Activated naive CD8-positive, alpha-beta T cell treated with anti-CD3 and anti-CD28 coated beads, Interleukin-2, amount 10 ng/mL, durations not matched to agents 7 days and 5 days (primary cell): ENCODE data around the gene RHOBTB1. TPM values are rescaled to one million over a fixed set of nuclear protein-coding genes. Genes with fewer than 3 reads are reported as not detected.

Source experiments
- ATAC-seq: fragments of 150-1000 bp; cut with Tn5 transposase; one replicate; pipeline ENCODE4 v1.10.0; 2021; ENCODE audit warnings: low read depth, moderate library complexity
- POLR2A ChIA-PET: fragments of 350-600 bp; sonication (Branson Sonifier 250); formaldehyde crosslinking; loops from one replicate; lab custom pipeline; 2021; ENCODE audit warnings: antibody characterized with exemption; lab: Charles Lee
- DNase-seq: peaks from one replicate; pipeline ENCODE4 v3.0.0; 2021
- H3K27ac Mint-ChIP-seq: one replicate; pipeline ENCODE4 v1.8.0; 2022; ENCODE audit warnings: mild to moderate bottlenecking, mixed read lengths
- H3K27me3 Mint-ChIP-seq: one replicate; pipeline ENCODE4 v1.8.0; 2022; ENCODE audit warnings: mild to moderate bottlenecking, moderate library complexity, mixed read lengths
- H3K36me3 Mint-ChIP-seq: one replicate; pipeline ENCODE4 v1.8.0; 2021; ENCODE audit warnings: mild to moderate bottlenecking, mixed read lengths
- H3K4me1 Mint-ChIP-seq: one replicate; pipeline ENCODE4 v1.8.0; 2021; ENCODE audit warnings: mixed read lengths
- H3K4me3 Mint-ChIP-seq: one replicate; pipeline ENCODE4 v1.8.0; 2022; ENCODE audit warnings: mild to moderate bottlenecking, moderate library complexity, mixed read lengths
- H3K9me3 Mint-ChIP-seq: one replicate; pipeline ENCODE4 v1.8.0; 2021; ENCODE audit warnings: mixed read lengths
- total RNA-seq, 2 experiments: library from RNA; stranded (reverse); gene quantifications; one replicate each; pipeline ENCODE4 v1.2.3, GENCODE V29; 2021

RHOBTB1 gene
- total RNA-seq, 2 experiments from 2014 or later, result not detected

DNA sequence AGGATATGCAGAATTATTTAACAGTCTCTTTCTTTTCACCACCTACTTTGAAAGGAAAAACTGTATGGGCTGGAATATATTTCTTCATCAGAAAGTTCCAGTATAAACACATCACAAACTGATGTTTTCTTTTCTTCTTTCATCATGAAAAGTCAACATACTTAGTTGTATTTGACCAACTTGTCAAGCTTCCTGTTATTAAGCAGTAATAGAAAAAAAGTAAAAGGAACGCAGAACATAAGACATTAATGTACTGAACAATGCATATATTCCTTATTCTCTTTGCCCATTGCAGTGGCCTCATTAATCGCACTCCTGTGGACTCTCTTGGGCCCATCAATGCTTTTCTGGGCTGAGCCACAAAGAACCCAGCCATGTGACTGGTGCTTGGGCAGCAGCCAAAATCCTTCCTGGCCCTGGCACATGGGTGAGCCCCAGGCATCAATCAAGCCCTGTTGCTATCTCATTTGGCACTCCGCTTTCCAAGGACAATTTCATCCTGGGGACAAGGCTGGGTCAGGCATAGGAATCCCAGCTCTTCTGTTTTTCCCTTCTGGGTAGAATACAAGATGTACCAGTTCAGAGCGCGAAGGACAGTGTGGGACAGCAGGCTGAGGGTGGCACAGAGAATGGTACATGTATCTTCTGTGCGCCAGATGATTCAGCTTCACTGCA, 42.3 kb downstream of the RHOBTB1 start:
- Mint-ChIP-seq H3K4me3 (no peak overlapping the region), H3K4me1 (no peaks in the 10 kb centered on the region), H3K36me3 (no peaks in the 10 kb centered on the region), H3K27me3 (peaks cover 2% of the 10 kb centered on the region), H3K9me3 (no peaks in the 10 kb centered on the region), H3K27ac (no peak overlapping the region)
- DNase-seq, result no peak
- POLR2A ChIA-PET, result no interaction called here
- no peak for ATAC-seq

DNA sequence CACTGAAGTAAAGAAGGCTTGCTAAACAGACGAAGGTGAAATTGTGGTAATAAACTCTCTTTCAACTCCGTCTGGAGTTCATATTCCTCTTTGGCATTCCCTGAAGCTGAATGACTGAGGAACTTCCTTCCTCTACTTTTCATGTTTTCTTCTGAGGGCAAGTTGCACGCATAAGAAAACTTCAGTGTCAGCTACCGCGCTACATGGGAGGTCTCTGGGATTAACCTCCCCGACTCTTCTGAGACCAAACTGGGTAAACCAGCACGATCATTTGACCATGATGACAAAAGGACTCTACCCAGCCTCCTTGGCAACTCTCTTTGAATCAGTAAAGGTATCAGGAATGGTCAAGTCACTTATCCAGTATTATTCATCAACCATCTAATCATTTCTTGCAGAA, 44.7 kb downstream of the RHOBTB1 start:
- DNase-seq, result no peak
- no peak for ATAC-seq
- Mint-ChIP-seq H3K27me3 (peaks cover 8% of the 10 kb centered on the region), H3K4me3 (no peak overlapping the region), H3K4me1 (no peaks in the 10 kb centered on the region), H3K36me3 (no peaks in the 10 kb centered on the region), H3K27ac (no peak overlapping the region), H3K9me3 (no peaks in the 10 kb centered on the region)
- POLR2A ChIA-PET, result no interaction called here

DNA sequence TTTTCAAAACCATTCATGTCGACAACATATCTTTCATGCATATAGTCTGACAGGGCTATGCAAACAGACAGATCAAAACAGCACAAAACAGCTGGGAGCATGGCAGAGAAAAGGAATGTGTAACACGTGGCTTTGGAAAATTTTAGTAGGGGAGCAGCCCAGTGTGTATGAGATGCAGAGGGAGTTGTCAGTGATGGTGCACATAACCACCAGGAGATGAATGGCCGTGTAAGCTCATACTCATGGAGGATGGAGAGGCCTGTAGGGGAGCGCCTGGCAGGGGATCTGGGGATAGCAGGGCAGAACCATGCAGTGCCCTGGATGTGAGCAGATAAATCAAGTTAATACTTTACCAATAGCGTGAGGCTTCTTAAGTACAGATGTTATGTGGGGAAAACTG, 45.7 kb downstream of the RHOBTB1 start:
- Mint-ChIP-seq H3K4me3 (no peak overlapping the region), H3K36me3 (no peaks in the 10 kb centered on the region), H3K4me1 (no peaks in the 10 kb centered on the region), H3K27me3 (peaks cover 8% of the 10 kb centered on the region), H3K27ac (no peak overlapping the region), H3K9me3 (no peaks in the 10 kb centered on the region)
- POLR2A ChIA-PET, result no interaction called here
- no peak for DNase-seq
- no peak for ATAC-seq

DNA sequence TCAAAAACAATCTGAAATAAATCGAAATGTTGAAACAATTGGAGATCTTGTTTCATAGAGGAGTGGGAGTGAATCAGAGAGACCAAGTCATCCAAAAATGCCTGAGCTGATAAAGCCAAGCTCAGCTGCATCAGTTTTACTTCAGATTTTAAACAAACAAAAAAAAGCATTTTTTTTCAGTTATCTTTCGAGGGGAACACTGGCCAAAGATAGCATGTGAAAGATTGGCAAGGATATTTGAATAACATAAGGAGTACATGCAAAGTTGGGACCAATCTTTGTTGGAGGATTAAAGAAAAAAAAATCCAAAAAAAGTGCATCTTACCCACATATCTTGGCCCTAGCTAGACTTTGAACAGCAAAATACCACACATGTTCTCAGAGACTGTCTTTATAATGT, 47.2 kb downstream of the RHOBTB1 start:
- H3K4me3 Mint-ChIP-seq, result no peak overlapping the region
- ATAC-seq (no peak), DNase-seq (no peak)
- H3K27ac Mint-ChIP-seq, result no peak overlapping the region
- H3K9me3 Mint-ChIP-seq, result peaks cover 1% of the 10 kb centered on the region
- H3K36me3 Mint-ChIP-seq, result no peaks in the 10 kb centered on the region
- peaks cover 9% of the 10 kb centered on the region for H3K27me3 Mint-ChIP-seq
- H3K4me1 Mint-ChIP-seq, result no peaks in the 10 kb centered on the region
- POLR2A ChIA-PET, result no interaction called here

DNA sequence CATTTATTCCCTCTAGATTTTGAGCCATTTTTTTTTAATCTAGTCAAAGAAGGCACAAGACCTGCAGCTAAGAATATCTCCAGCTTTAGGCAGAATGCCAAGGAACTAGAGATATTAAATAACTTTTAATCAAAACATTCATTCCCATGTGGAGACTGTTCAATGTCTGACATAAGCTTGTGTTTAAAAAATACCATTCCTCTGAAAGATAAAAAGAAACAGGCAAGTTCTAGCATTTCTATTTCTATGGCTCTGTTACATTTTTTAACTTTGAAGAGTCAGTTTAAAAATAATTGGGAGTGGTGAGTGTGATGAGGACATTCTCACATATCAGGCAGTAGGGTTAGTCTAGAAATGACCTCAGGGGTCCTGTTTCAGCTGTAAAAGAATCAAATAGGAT, 48.0 kb downstream of the RHOBTB1 start:
- no peaks in the 10 kb centered on the region for H3K4me1 Mint-ChIP-seq
- DNase-seq (no peak), ATAC-seq (no peak)
- H3K4me3 Mint-ChIP-seq, result no peak overlapping the region
- no peaks in the 10 kb centered on the region for H3K36me3 Mint-ChIP-seq
- H3K27me3 Mint-ChIP-seq, result peaks cover 9% of the 10 kb centered on the region
- POLR2A ChIA-PET, result no interaction called here
- no peak overlapping the region for H3K27ac Mint-ChIP-seq
- H3K9me3 Mint-ChIP-seq, result peaks cover 1% of the 10 kb centered on the region

DNA sequence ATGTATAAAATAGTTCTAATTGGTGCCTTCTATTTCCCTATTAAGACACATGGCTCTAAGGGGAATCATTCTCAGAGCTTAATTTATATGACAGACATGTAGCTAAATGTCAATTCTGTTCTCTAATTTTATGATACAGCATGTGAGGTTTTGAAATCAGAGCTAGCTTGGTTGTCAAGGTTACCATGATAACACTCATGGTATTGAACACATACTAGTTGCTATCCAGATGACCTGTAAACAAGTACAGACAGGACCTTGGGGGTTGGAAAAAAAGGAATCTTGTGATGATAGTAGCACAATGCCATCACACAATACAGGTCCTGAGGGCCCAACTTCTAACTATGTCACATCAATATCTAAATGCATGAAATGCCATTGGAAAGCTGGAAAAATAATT, 49.2 kb downstream of the RHOBTB1 start:
- POLR2A ChIA-PET, result no interaction called here
- peaks cover 1% of the 10 kb centered on the region for H3K9me3 Mint-ChIP-seq

DNA sequence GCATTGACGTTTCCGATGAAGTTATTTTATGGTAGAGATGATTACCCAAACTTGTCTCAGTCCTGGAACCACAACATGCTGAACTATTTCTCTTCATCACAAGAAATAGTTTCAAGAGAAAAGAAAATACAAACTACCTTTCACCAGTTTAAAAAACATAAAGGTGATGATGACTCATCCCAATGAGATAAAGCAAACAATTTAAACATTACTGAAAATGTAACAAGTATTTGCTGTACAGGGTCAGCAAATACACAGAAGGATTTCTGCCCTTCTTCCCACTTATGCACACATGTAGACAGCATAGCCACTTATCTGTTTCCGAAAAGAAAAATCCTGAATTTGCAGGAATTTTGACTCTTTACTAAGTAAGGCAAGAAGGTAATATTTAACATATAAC, 50.8 kb downstream of the RHOBTB1 start:
- ATAC-seq (no peak), DNase-seq (no peak)
- Mint-ChIP-seq H3K36me3 (no peaks in the 10 kb centered on the region), H3K9me3 (peaks cover 1% of the 10 kb centered on the region), H3K4me3 (no peak overlapping the region), H3K27ac (no peak overlapping the region), H3K27me3 (peaks cover 9% of the 10 kb centered on the region), H3K4me1 (no peaks in the 10 kb centered on the region)
- POLR2A ChIA-PET, result no interaction called here

More for the DNA sequence above, 49.2 kb downstream of the RHOBTB1 start:
- DNase-seq, result no peak
- peaks cover 9% of the 10 kb centered on the region for H3K27me3 Mint-ChIP-seq
- ATAC-seq, result no peak
- no peaks in the 10 kb centered on the region for H3K4me1 Mint-ChIP-seq
- no peak overlapping the region for H3K27ac Mint-ChIP-seq
- no peaks in the 10 kb centered on the region for H3K36me3 Mint-ChIP-seq
- H3K4me3 Mint-ChIP-seq, result no peak overlapping the region

DNA sequence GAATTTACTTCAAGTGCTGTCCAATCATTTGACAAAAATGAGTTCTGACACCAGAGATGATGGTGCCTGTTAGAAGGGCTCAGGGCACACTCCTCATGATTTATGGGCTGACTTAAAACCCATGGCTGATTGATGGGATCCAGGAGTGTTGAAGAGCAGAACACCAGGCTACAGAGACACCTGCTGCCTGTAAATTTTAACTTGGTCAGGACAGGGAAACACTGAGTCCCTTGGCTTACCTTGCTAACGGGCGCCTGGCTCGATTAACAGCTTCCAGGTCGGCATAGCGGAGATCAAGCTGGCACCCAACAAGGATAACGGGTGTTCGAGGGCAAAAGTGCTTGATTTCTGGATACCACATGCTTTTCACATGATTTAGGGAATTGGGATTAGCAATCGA, 51.4 kb downstream of the RHOBTB1 start:
- ATAC-seq (no peak), DNase-seq (no peak)
- H3K36me3 Mint-ChIP-seq, result no peaks in the 10 kb centered on the region
- peaks cover 9% of the 10 kb centered on the region for H3K27me3 Mint-ChIP-seq
- no peak overlapping the region for H3K4me3 Mint-ChIP-seq
- POLR2A ChIA-PET, result no interaction called here
- no peak overlapping the region for H3K27ac Mint-ChIP-seq
- H3K4me1 Mint-ChIP-seq, result no peaks in the 10 kb centered on the region
- H3K9me3 Mint-ChIP-seq, result peaks cover 1% of the 10 kb centered on the region

DNA sequence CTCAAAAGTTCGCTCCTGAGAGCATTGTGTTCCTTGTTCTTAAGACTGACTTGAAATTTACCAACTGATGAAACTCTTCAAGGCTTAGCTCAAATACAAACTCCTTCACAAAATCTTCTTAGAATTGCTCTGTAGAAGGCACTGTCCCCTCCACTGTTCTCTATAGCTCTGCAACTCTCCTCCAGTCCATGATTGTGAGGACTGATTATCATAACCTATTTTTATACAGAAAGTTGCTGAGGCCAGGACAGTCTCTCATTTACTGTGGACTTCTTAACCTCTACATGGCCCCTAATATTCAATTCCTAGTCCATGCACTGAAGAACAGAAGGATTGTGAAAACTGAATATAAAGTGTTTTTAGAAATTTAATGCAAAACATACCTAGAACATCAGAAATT, 53.2 kb downstream of the RHOBTB1 start:
- ATAC-seq, result no peak
- POLR2A ChIA-PET, result no interaction called here
- no peaks in the 10 kb centered on the region for H3K4me1 Mint-ChIP-seq
- no peak overlapping the region for H3K27ac Mint-ChIP-seq
- no peak for DNase-seq
- H3K36me3 Mint-ChIP-seq, result no peaks in the 10 kb centered on the region
- no peak overlapping the region for H3K4me3 Mint-ChIP-seq
- peaks cover 5% of the 10 kb centered on the region for H3K27me3 Mint-ChIP-seq
- peaks cover 1% of the 10 kb centered on the region for H3K9me3 Mint-ChIP-seq

DNA sequence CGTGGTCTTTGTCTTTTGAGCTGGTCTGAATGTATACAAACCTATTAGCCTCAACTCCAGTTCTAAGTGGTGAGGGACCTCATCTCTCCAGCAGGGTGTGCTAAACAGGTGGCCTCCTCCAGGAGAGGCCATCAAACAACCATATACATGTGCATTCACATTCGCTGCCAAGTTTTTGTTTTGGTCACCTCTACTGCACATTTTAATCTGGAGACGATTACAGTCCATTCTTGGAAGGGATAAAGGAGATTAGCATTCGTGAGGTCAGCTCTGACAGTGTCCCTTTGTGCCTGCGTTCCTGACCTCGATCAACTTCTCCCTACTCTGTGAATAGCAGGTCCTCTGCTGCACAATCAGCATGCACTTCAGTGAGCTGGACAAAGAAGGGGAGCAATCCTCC, 60.8 kb downstream of the RHOBTB1 start:
- no peak overlapping the region for H3K4me3 Mint-ChIP-seq
- DNase-seq (no peak), ATAC-seq (no peak)
- no peaks in the 10 kb centered on the region for H3K36me3 Mint-ChIP-seq
- H3K9me3 Mint-ChIP-seq, result no peaks in the 10 kb centered on the region
- POLR2A ChIA-PET, result no interaction called here
- no peak overlapping the region for H3K27ac Mint-ChIP-seq
- H3K27me3 Mint-ChIP-seq, result no peaks in the 10 kb centered on the region
- no peaks in the 10 kb centered on the region for H3K4me1 Mint-ChIP-seq

DNA sequence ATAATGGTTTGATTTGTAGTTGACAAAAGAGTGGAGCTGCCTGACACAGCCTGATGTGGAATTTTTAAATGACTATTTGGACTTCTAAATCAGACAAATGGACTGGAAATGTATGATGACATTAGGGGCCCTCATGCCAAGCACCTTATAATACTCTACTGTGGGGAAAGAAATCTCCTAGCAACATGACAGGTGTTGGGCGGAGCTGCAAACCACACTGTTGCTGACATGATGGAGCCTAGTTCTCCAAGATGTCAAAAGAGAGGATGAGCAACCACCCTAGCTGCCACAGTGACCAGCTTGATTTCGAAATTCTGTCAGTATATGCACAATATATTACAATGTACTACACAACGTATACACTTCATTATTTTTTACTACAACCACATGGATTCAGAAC, 65.8 kb downstream of the RHOBTB1 start:
- POLR2A ChIA-PET, result no interaction called here
- H3K27me3 Mint-ChIP-seq, result no peaks in the 10 kb centered on the region
- H3K9me3 Mint-ChIP-seq, result no peaks in the 10 kb centered on the region
- no peak overlapping the region for H3K4me3 Mint-ChIP-seq
- H3K27ac Mint-ChIP-seq, result no peak overlapping the region
- H3K36me3 Mint-ChIP-seq, result no peaks in the 10 kb centered on the region
- ATAC-seq, result no peak
- no peak for DNase-seq
- H3K4me1 Mint-ChIP-seq, result no peaks in the 10 kb centered on the region

DNA sequence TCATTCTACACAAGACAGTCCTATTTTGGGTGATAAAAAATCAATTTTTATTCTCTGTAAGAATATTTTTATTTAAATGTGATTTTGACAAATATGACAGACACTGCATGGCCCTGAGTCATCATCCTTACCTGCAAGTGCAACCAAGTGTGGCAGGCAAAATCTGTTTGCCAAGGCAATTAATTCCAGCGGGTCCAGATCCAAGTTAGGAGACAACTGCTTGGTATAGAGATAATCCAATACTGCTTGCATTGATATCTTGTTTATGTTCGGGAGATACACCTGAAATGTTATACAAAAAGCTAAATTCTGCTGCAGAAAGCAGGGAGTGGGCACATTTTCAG, 66.2 kb downstream of the RHOBTB1 start:
- POLR2A ChIA-PET, result no interaction called here
- H3K27ac Mint-ChIP-seq, result no peak overlapping the region
- no peaks in the 10 kb centered on the region for H3K36me3 Mint-ChIP-seq
- H3K27me3 Mint-ChIP-seq, result no peaks in the 10 kb centered on the region
- DNase-seq, result no peak
- no peak overlapping the region for H3K4me3 Mint-ChIP-seq
- no peaks in the 10 kb centered on the region for H3K9me3 Mint-ChIP-seq
- no peaks in the 10 kb centered on the region for H3K4me1 Mint-ChIP-seq
- ATAC-seq, result no peak

DNA sequence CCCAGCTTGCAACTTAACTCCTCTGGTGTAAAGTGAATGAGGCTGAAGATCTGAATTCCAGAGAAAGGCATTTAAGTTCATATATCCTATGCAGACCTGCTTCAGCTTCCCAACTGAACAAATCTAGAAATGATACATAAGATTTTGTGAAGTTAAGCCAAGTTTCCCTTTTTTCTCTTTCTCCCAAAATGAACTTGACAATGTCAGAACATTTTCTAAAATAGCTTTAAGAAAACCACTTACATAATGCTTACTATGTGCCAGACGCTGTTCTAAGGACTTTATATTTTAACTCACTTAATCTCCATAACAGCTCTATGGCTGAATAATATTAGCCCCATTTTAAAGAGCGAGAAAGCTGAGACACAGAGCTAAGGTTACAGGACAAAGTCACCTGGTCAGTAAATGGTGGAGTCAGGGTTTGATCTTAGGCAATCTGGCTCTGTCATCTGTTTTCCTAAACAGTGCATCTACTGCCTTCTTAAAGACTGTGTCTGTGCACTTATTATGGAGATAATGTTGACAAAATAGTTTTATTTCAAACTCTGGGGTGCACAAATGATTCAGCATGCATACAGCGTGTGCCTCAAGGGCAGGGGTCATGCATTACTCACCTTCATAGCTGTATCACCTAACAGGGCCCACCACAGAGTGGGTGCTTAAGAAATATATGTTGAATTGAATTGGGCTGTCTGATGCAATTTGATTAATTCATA, 66.8 kb downstream of the RHOBTB1 start:
- no peaks in the 10 kb centered on the region for H3K9me3 Mint-ChIP-seq
- no peaks in the 10 kb centered on the region for H3K36me3 Mint-ChIP-seq
- no peak overlapping the region for H3K27ac Mint-ChIP-seq
- no peaks in the 10 kb centered on the region for H3K27me3 Mint-ChIP-seq
- POLR2A ChIA-PET, result no interaction called here
- no peak overlapping the region for H3K4me3 Mint-ChIP-seq
- DNase-seq, result no peak
- ATAC-seq, result no peak
- no peaks in the 10 kb centered on the region for H3K4me1 Mint-ChIP-seq

DNA sequence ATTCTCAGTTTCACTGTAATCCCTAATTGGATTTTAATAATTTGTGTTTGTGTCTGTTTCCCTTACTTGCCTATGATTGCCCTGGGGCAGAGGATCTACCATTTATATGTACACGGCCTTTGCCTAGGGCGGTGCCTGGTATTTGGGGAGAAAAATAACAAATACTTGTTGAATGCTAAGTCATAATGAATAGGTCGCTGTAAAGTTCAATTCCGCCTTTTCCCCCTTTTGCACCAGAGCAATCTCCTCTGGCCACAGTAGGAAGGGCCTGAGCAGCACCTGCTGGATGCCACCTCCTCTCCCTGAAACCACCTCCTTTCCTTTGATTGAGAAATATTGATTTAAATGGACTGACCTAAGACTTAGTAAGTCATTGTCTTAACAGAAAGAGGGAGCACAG, 70.2 kb downstream of the RHOBTB1 start:
- POLR2A ChIA-PET, result no interaction called here

More for the DNA sequence above, 70.2 kb downstream of the RHOBTB1 start:
- no peak for ATAC-seq
- DNase-seq, result no peak
- Mint-ChIP-seq H3K27me3 (no peaks in the 10 kb centered on the region), H3K36me3 (no peaks in the 10 kb centered on the region), H3K4me1 (no peaks in the 10 kb centered on the region), H3K4me3 (no peak overlapping the region), H3K27ac (no peak overlapping the region), H3K9me3 (no peaks in the 10 kb centered on the region)
